NCI-H345 treated with DMSO at 0.1 percent for 48 hours (cell line): Measurements from ENCODE around the gene GAS6.

Source experiments
- DNase-seq: peaks from one replicate; lab custom pipeline; 2025; ENCODE audit not compliant: unreplicated experiment; lab: John Stamatoyannopoulos, UW

The GAS6 gene

DNA sequence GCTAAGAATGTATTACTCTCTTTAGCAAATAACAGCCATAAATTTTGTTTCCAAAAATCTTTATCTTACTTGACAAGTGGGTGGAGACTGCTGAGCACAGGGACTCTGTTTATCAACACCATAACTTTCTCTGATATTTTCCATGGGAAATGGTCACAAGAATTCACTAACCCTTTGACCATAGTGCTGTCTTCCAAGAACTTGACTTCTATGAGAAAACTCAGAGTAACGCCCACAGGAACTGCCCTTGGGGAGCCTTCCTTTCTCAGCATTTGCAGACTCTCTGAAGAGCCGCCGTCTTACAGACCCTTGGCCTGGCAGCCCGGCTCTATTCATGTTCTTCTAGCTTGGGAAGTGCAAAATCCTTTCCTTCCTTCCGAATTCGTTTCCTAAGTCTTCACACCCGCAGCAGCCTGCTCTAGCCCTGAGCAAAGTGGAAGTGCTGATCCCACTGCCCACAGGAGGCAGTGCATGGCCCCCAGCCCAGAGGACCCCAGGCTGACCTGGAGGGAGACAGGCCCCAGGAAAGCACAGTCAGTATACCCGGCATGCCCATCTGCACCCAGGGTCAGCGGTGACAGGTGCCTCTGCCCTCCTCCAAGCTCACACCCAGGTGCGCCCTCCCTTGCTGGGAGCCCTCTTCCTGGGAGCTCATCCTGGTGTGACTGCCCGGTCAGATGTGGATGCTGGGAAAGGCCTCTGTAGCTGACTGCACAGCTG, 10.2 kb downstream of the GAS6 start:
- no peak for DNase-seq

DNA sequence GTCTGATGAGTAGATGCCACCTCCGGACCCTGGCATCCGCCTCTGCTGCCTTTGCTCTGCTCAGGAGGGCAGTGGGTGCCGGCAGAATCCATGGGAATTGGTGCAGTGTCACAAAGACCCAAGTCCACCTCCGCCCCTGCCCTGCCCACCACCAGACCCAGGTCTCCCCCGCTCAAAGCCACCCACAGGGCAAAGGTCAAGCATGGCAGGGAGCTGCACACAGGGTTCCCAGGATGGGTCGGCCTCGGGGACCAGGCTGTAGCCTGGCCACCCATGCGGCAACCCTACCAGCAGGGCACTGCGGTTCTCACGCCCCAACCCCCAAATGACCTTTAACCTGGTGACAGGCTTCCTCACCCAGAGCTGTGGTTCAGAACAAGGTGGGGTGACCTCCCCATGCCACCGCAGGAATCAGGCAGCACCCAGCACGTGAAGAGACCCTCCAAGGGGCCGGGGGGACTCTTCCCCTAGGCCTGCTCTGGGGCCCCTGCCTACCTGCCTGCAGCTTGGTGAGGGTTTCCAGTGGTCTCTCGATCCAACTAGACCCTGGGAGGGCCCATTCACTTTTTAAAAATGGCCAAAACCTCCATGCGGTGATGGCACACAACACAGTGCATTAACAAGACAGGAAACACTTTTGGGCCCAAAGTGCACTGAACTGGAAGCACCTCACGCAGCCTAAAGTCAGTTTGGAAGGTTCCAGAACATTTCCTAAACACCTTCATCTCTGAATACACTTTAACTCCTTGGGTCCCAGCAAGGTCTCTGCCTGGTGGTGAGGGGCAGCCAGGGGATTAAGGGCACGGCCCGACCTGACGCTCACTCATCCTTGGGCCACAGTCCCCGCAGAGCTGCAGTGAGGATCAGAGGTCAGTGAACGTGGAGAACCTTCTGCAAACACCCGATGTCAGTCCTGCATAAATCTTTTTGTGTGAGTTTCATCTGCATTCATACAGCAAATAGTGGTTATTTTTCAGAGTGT, 11.0 kb downstream of the GAS6 start:
- DNase-seq: no peak

GRCh38 chr13:113851826-113852535, 11.9 kb downstream of the GAS6 start:
- DNase-seq: no peak

DNA sequence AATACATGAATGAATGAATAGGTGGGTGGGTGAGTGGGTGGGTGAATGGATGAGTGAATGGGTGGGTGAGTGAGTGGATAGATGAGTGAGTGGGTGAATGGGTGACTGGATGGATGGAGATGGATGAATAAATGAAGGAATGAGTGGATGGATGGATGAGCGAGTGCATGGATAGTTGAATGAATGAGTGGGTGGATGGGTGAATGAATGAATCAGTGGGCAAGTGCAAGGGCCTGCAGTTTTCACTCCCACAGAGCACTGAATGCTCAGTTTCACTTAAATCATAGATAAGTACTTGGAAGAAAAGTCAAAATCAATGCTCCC, 12.4 kb downstream of the GAS6 start:
- DNase-seq: no peak

DNA sequence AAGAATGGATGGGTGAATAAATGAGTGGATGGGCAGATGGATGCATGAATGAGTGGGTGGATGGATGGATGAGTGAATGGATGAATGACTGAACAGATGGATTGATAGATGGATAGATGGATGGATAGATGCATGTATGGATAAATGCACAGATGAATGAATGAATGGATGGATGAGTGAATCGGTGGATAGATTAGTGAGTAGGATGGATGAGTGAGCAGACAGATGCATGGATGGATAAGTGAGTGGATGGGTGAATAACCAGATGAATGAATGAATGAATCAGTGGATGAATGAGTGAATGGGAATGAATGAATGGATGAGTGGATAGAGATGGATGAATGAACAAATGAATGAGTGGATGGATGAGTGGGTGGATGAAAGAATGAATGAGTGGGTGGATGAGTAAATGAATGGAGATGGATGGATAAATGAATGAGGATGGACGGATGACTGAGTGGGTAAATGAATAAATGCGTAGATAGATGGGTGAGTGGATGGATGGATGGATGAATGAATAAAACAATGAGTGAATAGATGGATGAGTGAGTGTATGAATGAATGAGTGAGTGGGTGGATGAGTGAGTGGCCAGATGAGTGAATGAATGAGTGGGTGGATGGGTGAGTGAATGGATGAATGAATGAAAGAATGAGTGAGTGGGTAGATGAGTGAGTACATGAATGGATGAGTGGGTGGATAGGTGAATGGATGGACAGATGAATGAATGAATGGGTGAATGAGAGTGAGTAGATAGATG, 13.0 kb downstream of the GAS6 start:
- no peak for DNase-seq

DNA sequence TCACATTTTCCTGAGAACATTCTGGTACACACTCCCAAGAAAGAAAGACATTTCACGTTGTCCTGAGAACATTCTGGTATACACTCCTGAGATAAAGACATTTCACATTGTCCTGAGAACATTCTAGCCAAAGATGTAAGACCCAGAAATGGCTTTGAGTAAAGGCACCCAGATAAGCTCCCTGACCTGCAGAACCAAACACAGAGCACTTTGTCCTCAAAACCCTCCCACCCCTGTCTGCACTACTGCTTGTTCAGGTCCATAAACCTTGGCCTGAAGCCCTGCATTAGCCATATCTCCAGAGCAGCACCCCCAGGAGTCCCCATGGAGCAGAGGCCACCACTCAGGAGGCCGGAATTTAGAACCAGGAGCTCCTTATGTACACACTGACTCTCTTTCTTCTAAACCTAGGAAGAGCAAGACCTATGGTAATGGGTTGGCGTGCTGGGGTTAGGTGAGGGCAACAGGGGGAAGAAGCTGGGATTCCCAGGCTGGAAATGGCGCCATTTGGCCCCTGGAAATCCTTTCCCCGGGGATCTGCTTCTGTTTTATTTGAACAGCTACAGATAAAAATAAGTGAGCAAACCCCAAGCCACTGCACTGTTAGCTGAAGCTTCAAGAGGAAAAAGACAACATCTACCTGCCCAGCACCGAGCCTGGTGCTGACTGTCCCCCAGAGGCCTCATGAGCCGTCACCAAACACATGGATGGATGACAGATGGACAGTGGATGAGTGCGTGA, 13.7 kb downstream of the GAS6 start:
- no peak for DNase-seq

DNA sequence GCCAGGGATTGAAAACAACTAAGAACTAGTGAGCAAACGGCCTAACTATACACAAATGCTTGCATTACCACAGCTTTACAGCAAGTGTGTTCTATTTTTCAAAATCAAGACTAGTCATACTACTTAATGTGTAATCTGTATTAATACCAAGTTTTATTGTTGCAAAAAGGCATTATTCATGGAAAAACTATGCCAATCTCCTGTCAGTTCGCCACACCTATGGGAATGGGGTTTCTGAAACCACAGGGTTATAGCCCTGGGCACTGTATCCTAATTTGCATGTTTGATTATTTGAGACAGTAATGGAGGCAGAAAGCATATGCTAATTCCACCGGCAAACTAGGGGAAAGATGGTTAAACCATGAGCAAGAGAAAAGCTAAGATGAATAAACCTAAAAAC, 14.3 kb downstream of the GAS6 start:
- DNase-seq: no peak

- DNase-seq: no peak
Observed at GRCh38 chr13:113848431-113849260, 15.2 kb downstream of the GAS6 start.

DNA sequence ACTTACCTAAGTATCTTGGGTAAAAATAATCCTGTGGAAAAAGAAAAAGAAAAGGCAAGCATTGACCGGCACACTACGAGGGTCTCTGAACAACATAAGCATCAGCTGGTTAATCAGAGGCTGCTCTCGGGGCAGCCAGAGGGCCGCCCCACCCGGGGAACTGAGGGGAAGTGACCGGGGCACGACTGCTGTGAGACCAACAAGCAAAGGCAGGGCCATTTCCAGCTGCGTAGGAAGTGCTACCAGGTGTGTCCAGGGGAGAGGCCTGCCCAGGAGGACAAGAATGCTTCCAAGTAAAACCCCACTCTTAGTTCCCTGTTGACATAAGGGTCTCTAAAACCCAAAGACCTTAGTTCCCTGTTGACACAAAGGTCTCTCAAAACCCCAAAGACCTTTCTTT, 15.9 kb downstream of the GAS6 start:
- no peak for DNase-seq

- peak; percentile 79 for DNase-seq
Observed at GRCh38 chr13:113846636-113847318, 17.1 kb downstream of the GAS6 start.

DNA sequence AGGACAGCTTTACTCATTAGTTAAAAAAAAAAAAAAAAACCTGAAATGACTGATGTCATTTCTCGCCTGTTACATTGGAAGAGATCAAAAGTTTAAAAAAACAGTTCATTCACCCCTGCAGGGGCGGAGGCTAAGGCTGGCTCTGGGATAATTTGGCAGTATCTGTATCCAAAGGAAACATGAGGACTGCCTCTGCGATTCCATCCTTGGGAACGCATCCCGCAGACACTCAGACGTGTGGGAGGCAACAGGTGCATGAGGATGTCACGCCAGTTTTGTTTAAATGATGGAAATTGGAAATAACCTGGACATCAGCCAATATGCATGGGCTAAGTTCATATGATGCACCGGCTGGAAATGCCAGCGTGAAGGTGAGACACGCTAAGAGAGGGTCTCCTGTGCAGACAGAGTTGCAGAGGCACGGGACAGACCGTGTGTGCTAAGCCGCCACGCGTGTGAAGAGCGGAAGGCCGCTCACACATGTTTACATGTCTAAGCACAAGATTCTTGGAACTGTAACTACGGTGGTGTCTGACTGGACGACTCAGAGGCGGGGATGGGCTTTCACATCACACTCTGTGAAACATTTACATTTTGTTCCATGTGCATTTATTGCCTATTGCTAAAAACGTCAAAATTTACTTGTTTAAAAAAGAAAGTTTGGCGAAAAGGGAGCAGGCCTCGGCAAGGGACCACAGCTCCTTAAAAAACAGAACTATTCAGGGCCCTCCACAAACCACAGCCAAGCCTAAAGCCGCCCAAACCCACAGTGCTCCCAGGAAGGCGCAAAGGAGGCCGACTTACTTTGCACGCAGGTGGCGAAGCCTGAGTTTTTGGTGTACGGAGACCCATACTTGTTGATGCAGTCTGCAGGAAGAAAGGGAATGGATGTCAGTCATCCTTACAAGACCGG, 17.9 kb downstream of the GAS6 start:
- DNase-seq: peak; percentile 11

DNA sequence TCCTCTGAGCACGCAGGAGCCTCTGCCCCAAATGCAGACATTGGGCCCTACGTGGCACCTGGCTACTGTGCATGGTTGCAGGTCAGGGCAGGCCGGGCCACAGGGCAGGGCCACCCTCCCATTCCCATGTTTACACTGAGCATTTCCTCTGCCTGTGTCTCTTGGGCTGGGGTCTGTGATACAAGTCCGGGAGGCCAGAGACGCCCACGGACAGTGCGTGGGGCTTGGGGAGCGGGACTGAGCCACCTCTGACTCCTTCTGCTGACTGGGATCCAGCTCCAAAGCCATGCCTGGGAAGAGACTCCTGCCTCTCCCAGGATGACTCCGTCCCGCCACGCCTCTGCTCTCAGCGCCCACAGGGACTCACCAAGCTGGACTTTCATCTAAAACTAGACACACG, 18.8 kb downstream of the GAS6 start:
- DNase-seq: no peak

DNA sequence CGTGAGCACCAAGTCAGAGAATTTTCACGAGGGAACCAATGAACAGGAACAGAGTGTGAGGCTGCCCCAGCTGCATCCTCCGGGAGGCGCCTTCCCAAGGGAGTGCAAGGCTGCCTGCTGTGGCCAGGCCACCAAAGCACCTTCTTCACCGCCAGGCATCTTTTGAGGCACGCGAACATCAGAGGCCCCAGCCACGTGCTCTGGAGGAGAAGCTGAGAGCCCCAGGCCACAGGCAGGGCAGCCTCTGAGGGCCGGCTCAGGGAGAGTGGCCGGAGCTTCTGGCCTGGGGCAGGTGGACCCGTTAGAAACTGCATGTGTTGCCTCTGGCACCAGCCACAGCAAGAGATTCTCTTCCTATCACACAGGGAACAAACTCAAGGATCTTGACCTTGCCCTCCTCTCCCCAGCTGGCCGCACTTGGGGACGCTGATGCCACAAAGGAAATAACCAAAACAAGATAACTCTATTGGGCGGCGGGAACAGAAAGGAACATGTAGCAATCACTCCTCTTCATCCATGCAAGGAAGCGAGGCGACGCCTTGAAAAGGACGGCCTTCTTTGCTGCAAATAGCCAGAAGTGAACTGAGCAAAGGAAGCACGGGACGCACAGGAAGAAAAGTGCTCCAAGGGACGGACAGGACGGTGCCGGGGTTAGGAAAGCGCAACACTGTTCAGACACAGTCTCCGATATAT, 19.9 kb downstream of the GAS6 start:
- DNase-seq: no peak

GRCh38 chr13:113843063-113843654, 20.7 kb downstream of the GAS6 start:
- DNase-seq: no peak

GRCh38 chr13:113842336-113843062, 21.4 kb downstream of the GAS6 start:
- DNase-seq: no peak

DNA sequence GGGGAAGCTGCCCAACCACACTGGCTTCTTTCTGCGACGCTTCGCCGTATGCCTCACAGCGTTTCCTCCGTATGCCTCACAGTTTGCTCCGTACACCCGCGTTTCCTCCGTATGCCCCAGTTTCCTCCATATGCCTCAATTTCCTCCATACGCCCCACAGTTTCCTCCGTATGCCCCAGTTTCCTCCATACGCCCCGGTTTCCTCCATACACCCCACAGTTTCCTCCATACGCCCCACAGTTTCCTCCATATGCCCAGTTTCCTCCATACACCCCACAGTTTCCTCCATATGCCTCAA, 22.6 kb downstream of the GAS6 start:
- DNase-seq: no peak
